Right renal pelvis (tissue), 4 donors: ENCODE measurements around the gene IL23R. TPM values are rescaled to one million over a fixed set of nuclear protein-coding genes. Genes with fewer than 3 reads are reported as not detected.
"Not testable (repeated sequence)": the region's sequence is repeated elsewhere in the genome, so short reads cannot be mapped to it uniquely, and the experiment has no call there.

Experiments used
- DNase-seq, 4 donors: peaks; one replicate each; pipeline ENCODE4 v3.0.0-alpha.2; 2013; ENCODE audit warnings: low read depth in 4 of 4, low spot score in 3 of 4, missing footprints in 1 of 4
- polyA plus RNA-seq, 4 donors: library from polyadenylated mRNA; unstranded; fragments of 120-200 nt; gene quantifications; one replicate each; pipeline ENCODE4 v1.2.1, GENCODE V29; 2013; ENCODE audit not compliant: insufficient read length in 4 of 4

Gene IL23R
- polyA plus RNA-seq, 4 donors, result 0.04 TPM; not detected in 3

DNA sequence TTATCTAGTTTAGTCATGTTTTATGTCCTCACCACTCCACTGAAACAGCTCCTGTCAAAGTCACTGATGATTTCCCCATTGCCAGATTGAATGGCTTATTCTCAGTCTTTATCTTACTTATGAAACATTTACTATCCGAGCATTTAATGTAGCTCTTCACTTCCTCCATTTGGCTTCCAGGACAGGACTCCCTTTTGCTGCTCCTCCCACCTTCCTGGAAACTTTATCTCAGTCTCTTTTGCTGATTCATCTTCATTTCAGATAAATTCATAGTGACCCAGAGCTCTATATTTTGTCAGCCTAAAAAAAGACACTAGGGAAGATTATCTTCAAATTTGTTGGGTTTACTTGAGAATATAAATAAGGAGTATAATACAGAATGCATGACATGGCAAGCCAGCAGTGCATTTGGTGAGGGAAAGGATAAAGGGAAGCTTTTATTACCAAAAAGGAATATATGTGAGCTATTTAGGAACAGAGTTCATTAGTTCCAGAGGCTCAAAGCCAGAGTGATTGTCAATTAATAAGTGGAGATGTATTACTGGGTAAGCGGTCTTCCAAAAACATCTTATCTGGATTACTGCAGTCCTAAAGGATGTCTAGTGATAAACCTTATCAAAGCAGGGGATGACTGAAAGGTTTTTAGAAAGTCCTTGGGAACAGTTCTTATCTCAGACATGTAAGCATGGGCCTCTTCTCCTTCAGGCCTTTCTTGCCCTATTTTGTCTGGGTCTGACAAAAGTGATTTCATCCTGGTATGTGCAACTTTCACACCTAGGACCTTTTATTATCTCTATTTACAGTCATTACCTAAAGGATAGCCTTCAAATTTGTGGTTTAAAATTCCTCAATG, 25.6 kb downstream of the IL23R start:
- DNase-seq, result no peak

DNA sequence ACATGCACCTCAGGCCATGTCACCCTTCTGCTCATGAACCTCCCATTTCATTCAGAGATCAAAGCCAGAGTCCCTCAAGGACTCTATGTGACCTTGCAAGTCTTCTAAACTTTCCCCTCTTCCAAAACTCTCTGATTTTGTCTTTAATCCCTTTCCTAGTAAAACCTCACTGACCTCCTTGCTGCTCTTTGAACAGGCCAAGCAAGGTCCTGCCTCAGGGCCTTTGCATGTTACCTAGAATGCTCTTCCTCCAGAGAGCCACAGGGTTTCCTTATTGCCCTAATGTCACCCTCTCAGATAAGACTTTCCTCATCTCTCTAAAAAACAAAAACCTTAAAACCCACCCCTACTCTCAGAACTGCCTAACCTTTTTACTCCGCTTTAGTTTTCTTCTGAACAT, 26.6 kb downstream of the IL23R start:
- no peak for DNase-seq

DNA sequence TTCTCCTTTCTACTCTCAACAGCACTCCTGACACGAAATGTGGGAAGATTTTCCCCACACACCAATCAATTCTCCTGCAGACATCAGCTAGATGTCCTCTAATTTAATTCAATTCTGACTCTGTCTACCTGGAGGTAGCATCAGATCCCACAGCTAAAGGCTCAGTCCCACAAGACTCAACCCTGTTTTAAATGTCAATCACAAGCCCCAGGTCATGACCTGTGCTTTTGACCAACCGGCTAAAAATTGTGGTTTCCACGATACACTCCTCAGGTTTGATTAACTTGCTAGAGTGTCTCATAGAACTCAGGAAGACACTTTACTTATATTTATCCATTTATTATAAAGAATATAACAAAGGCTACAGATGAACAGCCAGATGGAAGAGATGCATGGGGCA, 27.4 kb downstream of the IL23R start:
- no peak for DNase-seq

DNA sequence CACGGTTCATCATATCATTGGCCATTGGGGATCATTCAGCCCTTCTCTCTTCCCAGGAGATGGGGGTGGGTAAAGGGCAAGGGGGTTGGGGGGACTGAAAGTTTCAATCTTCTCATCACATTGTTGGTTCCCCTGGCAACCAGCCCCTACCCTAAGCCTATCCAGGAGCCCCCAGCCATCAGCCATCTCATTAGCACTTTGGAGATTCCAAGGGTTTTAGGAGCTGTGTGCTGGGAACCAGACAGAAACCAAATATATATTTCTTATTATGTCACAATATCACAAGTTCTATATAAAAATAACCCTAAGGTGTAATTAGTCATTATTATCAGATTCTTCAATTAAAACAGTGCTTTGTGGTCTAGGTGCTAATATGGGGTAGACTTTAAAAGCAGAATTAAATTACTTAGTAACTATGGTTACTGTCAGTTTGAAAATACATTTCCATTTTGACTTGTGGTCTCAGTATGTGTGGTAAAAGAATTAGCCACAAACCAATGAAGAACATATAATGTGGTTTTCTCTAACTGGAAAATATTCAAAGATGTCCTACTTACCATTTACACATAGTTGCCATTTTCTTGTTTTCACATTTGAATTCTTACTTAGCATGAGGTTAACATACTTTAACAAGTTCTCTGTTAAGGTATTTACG, 28.1 kb downstream of the IL23R start:
- no peak for DNase-seq

- DNase-seq, result no peak
Measured at GRCh38 chr1:67200755-67201154, 34.5 kb downstream of the IL23R start.

- DNase-seq, result no peak
Measured at GRCh38 chr1:67201891-67202290, 35.6 kb downstream of the IL23R start.

DNA sequence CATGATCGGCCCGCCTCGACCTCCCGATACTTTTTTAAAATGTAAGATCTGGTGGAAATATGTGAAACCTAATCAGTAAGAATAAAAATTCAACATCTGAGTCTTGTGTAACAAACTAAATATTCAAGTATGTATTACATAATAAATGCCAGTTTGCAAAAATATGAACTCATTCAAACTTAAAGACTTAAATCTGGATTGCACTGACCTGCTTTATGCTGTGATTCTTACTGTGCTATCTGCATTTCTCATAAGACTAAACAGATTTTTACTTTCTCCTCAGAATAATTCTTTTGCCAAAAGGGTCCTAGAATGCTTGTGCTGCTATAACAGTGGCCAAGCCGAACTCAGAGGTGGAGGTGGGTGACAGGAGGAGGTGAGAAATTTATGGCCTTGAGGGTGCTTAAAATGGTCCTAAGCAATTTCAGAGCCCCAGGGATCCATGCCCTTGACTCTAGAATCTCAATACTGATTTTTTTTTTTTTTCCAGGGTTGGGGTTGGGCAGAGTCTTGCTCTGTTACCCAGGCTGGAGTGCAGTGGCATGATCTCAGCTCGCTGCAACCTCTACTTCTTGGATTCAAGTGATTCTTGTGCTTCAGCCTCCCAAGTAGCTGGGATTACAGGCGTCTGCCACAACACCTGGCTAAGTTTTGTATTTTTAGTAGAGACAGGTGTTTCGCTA, 38.2 kb downstream of the IL23R start:
- DNase-seq, result no peak

- DNase-seq, result not testable (repeated sequence)
Measured at GRCh38 chr1:67207398-67207797, 41.1 kb downstream of the IL23R start.

DNA sequence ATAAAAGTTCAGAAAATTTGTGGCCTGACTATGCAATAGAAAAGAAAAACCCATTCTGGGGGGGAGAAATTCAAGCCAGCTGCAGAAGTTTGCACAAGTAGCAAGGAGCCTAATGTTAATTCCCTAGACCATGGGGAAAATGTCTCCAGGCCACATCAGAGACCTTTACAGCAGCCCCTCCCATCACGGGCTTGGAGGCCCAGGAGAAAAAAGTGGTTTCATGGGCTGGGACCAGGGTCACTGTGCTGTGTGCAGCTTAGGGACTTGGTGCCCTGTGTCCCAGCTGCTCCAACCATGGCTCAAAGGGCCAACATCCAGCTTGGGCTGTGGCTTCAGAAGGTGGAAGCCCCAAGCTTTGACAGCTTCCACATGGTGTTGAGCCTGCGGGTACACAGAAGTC, 42.0 kb downstream of the IL23R start:
- DNase-seq, result no peak

DNA sequence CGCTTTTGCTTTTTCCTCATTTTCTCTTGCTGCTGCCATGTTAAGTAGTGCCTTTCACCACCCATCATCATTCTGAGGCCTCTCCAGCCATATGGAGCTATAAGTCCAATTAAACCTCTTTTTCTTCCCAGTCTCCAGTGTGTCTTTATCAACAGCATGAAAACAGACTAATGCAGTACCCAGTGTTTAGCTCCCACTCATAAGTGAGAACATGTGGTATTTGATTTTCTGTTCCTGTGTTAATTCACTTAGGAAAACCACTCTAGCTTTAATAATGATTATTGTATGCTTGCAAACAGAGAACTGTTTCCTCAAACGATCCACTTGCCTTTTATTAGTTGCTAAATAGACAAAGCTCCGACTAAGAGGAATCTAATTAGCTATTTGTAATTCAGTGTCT, 43.3 kb downstream of the IL23R start:
- no peak for DNase-seq

- DNase-seq, result no peak
Measured at GRCh38 chr1:67211589-67212563, 45.6 kb downstream of the IL23R start.

DNA sequence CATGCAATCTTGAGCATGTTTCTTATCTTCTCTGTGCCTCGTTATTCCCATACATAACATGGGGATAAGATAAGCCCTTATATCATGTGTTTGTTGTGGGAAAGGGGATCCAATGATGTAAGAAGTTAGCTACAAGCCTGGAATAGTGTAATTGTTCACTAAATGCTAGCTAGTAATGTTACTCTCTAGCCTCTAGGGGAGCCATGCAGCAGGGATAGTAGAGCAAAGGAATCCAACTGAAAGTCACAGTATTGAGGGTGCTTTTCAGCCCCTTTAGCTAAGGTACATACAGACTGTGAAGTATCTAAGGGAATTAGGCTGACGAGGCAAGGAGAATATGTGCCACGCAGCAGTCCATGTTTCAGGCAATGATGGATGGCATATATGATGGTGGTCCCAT, 46.9 kb downstream of the IL23R start:
- DNase-seq, result no peak

DNA sequence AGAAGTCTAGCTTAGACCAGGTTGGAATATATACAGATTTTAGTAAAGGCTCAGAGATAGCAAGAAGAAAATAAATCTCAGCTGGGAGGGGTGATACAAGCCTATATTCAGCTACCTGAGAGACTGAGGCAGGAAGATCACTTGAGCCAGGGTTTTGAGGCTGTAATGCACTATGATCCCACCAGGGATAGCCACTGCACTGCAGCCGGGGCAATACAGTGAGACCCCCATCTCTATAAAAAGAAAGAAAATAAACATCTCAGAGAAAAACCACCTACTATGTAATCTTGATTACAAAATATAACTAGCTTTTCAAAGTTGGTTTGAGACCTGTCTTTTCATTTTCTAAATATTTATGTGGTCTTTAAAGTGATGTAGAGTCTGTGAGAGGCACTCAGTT, 47.7 kb downstream of the IL23R start:
- DNase-seq, result no peak

- DNase-seq, result no peak
Measured at GRCh38 chr1:67214420-67215174, 48.3 kb downstream of the IL23R start.

DNA sequence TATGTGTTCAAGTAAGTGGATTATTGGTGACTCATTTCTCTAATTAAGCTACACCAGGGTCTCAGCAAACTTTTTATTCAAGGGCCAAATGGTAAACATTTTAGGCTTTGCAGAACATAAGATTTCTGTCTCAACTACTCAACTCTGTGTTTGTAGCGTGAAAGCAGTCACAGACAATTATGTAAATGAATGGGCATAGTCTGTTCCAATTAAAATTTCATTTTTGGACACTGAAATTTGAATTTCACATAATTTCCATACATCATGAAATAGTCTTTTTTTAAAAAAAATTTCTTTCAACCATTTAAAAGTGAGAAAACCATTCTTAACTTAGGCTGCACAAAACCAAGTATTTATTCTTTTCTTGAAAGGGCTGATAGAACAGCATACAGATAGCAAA, 50.1 kb downstream of the IL23R start:
- DNase-seq, result no peak

DNA sequence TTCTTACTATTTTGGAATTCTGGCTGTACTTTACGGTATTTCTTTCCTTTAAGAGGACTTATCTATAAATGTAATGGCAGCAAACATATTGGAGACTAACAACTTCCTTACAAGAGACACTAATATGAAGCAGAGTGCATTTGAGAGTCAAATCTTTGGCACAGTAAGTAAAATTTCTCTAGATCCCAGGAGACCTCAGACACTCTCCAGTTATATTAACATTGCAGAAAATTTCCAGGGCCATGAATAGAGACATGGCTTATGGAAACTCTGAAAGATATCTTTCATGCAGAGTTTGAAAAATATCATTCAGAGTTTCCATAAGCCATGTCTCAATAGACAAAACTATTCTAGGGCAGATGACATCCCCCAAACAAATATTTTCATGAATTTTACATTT, 51.2 kb downstream of the IL23R start:
- DNase-seq, result no peak

DNA sequence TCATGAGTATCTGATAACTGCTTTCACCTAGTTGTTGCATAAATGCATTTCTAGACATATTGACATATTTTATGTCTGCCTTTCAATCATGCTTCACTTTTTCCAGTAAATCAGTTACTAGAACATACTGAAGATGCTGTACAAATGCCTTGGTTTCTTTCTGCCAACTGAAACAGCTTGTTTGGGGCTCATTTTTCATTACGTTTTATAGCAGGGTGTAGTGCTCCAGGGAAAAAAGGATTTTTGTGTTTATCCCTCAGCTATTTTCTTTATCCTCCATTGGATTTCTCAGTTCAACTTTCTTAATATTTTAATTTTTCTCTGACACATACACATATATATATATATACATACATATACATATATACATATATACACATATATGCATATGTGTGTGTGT, 51.7 kb downstream of the IL23R start:
- no peak for DNase-seq

GRCh38 chr1:67224856-67225255, 58.6 kb downstream of the IL23R start:
- no peak for DNase-seq

- DNase-seq, result no peak
Measured at GRCh38 chr1:67226688-67227087, 60.4 kb downstream of the IL23R start.

DNA sequence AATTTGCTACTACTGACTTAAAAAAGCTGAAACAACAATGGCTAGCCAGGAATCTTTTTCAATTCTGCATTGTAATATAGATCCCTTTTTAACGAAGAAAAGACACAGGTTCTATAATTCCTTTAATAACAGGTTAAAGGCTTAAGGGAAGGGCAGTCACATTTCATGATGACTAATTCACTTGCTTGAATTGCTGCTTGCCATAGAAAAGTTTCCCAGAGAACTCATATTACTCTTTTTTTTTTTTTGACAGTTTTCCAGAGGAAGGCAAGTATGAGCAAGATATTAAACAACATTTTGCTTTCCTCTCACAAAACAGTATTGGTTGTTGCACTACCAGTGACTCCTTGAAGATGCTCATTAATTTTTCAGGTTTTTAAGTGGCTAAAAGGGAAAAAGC, 60.9 kb downstream of the IL23R start:
- DNase-seq, result no peak
